T-helper 2 cell treated with Interferon-gamma antibody and Interleukin-4, amounts not matched to agents 100 ng/mL and 5 ng/mL, for 36 hours (primary cell): ENCODE measurements around the gene DPEP2. TPM values are rescaled to one million over a fixed set of nuclear protein-coding genes. Genes with fewer than 3 reads are reported as not detected.

Source experiments
- intact Hi-C: fragments of 100-400 bp; cut with micrococcal nuclease; formaldehyde crosslinking; loops from one replicate; pipeline ENCODE4 v1.15.1; 2023
- total RNA-seq: library from RNA; stranded (reverse); gene quantifications from 2 replicates; pipeline ENCODE4 v1.2.3, GENCODE V29; 2022

The DPEP2 gene
- total RNA-seq, 1 donor from 2014 or later, result 14.8 TPM

DNA sequence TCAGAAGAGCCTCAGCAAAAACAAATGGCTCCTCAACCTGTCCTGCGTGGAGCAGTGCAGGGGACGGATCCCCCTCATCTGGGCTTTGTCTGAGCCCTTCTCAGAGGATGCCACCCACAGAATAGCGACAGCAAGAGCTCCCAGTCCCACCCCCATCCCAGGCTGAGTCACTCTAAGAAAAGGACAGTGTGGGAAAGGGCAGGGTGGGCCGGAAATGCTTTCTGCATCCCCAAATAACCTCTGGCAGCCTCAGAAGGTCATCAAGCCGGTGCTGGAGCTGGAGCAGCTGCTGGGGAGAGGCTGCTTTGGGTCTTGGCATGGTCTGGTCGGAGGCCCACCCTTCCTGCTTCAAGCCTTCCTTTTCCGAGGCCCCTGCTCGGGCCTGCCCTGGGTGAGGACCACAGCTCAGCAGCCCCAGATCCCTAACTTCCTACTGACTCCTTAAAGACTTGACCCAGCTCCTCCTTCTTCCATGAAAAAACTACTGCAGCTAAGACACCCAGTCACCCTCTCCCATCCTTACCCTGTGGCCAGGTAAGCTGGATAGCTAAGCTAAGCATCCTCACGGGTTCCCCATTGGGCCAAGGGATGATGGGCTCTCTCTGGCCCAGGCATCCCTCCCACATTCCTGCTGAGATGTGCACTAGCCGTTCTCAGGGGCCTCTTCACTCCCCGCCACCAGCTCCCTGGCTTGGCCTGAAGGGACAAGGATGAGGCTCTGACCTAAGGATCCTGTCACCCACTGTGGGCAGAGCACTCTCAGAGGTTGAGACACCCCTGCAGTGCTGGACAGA is 39.6 kb downstream of the DPEP2 start:
- intact Hi-C loops, result no loop called here

DNA sequence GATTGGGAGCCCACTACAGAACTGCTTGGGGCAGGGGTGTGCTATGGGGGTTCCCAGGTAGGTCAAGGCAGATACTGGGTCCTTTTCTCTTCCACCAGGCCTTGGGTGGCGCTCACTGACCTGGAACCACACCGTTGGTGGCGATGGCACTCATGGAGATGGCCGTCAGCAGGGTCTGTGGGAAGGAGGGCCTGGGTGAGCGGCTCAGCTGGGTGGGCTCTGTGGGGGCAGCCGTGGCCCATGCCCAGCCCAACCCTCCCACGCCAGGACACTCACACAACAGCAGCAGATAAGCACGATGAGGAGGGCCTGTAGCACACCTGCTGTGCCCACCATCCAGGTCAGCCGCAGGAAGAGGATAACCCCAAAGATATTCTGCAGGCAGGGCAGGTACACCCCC is 41.7 kb downstream of the DPEP2 start:
- intact Hi-C loops, result no loop called here

DNA sequence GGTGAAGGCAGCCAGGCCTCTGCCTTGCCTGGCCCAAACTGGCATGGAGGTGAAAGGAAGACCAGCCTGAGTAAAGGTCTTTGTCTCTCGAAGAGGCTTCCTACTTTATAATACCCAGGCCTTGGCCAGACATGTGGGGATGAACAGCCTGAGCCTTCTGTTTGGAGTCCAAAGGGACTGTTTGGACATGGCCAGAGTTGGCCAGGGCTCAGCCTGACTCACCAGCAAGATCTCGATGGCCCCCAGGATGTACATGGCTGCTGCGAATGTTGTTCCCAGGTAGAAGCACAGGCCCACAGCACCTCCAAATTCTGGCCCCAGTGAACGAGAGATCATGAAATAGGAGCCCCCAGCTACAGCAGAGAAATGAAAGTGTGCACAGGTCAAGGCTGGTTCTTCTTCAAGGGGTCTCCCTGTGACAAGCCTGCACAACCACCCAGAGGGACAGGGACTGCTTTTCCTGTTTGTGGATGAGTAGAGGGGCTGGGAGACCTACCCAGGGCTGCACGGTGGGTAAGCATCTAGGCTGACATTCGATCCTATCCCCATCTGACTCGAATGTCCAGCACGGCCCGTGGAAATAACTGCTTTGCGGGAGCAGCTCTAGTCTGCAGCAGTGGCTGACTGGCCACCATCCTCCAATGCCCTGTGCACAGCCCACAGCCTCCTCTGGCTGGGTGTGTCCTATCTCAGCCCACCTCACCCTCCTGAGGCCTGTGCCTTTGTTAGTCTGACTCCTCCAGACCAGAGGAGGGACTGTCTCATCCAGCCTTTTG is 44.7 kb downstream of the DPEP2 start:
- intact Hi-C loops, result no loop called here

DNA sequence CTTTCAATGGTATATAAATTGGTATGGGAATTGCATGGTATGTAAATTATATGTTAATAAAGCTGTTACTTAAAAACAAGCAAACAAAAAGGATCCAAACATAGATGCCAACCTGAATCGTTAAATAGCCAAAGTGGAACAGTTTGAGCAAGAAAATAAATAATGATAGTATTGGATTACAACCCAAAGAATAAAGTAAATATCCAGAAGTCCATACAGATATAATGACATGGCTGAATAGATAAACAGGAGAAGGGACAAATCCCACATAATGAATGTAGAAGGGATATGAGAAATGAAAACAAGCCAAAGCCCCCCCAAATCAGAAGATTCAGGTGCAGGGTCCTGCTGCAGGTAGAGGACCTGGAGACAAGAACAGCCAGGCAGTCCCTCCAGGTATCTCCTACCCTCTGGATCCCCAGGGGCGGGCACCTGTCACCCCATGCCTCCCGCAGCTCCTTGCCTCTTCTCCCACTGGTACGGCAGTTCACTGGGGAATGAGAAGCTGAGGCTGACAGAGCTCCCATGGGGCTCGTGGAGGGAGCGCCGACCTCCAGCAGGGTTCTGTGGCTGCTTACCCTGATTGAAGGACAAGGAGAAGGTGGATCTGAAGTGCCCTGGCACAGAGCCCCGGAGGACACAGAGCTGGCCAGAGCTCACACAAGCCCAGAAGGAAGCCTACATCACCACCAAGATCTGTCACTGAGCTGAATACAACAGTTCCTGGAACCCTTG is 45.5 kb downstream of the DPEP2 start:
- intact Hi-C loops, result no loop called here

DNA sequence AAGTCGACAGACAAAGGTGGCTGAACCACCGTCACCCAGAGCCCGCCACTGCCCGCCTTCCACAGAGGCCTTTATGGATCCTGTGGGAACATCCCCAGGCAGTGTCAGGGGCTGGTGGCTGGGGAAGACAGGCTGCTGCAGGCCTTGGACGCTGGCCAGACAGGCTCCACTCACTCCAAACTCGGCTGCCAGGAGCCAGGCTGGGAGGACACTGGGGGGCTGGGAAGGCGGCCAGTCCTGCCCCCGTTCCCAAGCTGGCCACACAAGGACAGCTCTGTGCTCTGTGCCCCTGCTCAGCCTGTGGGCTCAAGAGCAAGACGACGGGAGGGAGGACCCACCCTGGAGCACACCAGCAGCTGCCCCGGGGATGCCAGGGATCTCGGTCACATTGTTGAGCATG is 47.8 kb downstream of the DPEP2 start:
- intact Hi-C loops, result no loop called here

DNA sequence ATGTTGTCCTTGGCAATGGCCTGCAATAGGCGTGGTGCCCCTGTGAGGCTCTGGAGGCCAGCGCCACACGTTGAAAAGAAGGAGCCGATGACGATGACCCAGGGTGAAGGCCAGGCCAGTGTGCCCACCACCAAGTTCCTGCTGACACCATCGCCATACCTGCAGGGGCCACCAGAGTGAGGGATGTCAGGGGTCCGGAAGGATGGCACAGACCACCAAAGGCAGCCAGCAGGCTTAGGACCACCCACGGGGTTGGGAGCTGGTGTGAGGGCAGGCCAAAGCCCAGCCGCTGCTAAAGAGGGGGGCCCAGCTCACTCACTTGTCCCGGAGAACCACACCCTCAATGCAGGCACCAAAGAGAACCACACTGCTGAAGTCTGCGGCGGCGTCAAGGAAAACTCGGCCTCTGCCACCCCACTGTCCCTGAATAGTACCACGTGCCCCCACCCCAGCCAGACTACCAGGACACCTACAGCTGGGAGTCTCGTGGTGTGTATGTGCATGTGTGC is 48.9 kb downstream of the DPEP2 start:
- intact Hi-C loops, result no loop called here

DNA sequence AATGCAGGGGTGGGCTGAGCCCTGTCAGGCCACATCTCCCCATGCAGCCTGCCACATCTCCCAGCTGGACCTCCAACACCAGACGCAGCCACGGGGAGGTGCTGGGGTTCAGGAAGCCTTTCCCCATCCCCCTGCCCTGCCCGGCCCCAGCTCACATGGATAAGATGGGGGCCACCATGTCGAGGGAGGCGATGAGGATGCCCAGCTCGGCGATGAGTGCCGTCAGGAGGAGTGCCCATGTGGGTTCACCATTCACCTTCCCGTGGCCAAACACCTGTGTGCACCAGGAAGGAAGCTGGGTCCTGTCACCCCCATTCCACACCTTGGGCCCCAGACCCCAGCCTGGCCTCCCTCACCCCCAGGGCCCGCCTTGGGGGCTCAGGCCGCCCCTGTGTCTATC is 49.6 kb downstream of the DPEP2 start:
- intact Hi-C loops, result no loop called here

DNA sequence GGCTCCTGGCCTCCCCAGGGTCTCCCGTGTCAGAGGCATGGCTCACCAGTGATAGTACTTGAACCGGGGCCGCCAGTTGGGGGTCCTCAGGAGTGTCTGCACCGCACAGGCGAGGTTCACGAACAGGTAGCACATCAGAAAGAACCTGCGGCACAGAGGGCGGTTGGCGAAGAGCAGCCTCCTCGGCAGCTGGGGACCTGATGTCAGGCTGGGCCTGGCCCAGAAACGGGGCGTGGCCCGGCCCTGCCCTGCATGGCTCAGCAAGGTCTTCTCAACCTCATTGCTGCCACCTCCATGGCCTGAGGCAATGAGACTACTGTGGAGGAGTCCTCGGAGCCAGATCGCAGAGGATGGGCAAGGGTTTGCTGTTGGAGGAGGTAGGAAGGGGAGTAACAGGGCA is 51.3 kb downstream of the DPEP2 start:
- intact Hi-C loops, result no loop called here

DNA sequence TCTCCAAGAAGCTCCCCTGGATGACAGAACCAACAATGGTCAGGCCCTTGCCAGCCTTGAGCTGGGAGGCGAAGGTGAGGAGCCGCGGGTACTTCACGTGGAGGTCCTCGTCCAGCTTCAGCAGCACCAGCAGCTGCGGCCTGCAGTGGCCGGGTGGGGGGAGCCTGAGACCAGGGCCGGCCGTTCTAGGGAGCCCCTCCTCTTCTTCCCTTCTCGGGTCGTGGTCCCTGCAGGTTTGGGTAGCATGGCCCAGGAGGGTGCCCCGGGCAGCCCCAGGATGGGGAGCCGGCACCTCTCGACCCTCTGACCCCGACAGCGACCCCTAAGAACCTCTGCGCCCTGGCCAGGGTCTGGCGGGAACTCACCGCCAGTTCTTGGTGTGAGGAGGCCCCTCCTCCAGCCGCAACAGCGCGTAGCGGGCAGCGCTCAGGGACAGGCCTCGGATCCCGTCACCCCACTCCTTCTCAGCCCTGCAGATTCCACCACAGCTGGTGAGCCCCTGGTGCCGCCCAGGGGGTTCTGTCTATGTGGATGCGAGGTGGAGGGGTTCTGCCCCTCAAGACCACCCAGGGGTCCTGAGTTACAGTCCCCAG is 52.2 kb downstream of the DPEP2 start:
- intact Hi-C loops, result no loop called here

DNA sequence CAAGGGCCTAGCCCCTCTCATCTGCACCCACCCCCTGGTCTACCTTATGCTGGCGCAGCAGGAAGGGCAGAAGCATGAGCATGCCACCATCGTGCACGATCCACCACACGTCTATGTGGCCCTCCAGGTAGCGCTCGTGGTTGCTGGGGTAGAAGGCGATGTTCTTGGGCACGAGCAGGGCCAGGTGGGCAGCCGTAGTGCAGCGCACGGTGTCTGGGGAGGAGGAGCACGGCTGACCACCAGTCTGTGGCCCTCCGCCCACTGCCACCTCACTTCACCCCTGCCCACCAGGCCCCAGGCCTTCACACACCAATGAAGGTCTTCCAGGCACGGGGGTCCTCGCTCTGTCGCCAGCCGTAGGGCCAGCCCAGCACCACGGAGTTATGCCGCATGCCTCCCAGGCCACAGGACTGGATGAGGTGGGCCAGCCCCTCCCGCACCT is 53.1 kb downstream of the DPEP2 start:
- intact Hi-C loops, result no loop called here

DNA sequence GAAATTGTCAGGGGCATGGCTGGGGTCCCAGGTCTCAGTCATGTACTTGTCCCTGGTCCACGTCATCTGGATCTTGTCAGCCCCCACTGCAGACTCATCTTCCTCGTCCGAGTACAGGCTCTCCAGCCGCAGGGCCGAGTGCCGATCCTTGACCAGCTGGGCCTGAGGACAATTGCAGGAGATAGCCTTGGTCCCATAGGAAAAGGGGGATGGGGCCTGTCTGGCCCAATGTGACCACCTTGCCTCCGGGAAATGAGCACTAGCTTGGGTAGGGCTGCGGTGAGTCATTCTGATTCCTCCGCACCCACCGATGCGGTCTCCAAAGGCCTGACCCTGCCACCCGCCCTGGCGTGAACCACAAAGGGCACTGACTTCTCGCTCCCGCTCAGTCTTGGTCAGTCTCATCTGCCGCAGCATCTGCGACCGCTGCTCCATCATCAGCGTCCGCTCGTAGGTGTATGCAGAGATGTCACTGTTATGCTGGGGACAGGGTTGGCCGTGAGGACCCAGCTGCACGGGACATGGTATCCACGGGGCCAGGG is 53.8 kb downstream of the DPEP2 start:
- intact Hi-C loops, result no loop called here

DNA sequence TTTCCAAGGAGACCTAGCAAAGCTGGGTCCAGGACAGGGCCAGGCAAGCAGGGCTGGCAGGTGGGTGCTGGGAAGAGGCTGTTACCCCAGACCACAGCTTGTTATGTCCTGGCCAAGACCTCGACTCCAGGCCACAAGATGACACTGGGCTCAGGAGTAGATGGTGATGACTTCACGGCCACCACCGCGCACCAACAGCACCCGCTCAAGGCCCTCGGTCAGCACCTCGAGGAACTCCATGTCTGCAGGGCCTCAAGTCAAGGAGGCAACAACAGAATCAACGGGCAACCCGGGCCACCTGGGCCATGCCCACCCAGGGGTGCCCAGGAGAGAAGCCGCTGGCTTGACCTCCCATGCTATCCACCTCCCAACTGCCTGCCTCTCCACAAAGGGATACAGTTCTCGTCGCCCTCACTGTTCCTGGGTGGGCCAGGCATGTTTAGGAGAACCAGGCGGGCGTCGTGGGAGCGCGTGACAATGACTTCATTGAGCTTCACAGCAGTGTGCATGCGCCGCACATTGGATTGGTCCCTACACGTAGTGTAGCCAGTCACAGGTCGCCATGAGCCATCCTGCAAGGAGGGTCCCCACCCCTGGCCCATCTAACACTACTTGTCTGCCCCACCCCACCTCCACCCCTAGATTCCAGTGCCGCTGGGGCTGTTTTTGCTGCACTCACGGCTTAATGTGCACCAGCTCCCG is 54.4 kb downstream of the DPEP2 start:
- intact Hi-C loops, result no loop called here

DNA sequence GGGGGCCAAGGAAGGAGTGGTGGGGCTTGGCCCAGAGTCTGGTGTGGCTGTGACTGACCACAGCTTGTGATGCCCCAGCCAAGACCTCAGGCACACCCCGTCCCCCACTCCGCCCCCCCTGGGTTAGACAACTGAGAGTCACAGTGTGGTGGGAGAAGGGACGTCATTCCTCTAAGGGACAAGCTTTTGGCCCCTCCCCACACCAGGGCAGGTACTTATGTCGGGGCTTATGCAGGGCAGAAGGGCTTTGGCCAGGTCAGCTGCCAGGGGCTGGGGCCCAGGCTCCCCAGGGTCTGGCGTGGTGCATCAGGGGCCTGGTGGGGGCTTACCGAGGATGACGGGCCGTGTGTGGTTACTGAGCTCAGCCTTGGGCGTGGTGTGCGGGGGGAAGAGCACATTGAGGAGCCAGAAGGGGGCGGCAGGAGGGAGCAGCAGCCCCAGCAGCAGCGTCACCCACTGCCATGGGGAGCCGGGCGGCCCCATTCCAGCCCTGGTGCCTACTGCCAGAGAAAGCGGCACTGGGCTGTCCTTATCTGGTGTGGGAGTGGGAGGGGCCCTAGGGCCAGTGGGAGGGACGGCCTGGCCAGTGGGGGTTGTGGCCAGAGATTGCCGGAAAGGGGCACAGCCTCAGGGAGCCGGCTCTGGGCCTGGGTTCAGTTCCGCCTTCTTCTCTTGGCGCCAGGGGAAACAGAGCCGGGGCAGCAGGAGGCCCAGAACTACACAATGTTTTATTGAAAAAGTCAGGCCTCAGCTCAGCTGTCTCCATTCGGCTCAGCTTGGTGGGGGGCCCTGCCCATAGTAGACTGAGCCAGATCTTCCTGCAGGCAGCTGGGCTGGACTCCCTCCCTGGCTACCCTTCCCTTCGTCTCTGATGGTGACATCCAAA is 55.4 kb downstream of the DPEP2 start, which contains the start of gene LCAT:
Gene LCAT, minus strand, starts transcription at position 502 of the 886 bp plus-strand sequence. Its CDS starts 19 bp downstream, at position 483.
- intact Hi-C loops, result no loop called here

DNA sequence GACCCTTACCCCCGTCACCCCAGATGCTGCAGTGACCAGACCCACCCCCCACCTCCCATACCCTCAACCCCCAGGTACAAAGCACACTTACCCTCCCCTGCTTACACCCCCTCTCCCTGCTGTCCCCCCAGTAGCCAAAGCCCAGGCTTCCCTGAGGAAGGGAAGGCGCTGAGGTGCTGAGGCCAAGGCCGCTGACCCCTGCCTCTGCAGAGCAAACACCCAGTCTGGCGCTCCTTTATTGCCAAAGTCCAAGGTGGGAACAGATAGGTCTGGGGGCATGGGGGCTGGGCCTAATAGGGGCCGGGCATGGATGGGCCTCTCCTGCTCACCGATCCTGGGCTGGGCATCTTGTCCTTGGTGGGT is 56.0 kb downstream of the DPEP2 start:
- intact Hi-C loops, result no loop called here

DNA sequence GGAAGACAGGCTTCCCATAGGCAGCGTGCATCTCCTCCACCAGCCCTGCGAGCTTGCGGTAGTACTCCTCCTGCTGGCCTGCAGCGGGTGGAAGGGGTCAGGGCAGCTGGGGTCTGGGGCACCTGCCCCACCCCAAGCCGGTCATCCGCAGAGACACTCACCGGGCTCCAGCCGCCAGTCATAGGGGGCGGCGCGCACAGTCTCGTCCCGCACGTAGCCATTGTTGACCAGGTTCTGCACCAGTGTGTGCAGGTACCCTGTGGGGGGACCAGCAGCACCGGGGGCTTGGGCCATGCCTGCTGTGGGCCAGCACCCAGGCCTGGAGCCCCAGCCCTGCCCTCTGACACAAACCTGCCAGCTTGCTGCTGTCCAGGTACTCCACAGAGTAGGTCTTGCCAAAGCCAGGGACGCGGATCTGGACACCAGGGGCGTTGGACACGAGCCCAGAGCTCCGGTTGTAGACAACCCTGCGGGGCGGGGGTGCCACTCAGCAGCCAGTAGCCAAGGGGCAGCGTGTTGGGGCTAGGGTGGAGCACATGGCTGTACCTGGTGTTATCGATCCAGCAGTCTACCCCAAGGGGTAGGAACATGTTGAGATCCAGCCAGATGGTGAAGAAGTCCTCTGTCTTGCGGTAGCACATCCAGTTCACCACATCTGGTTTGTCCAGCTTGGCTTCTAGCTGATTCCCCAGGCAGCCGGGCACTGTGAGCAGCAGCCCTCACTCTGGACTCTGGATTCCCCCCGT is 56.6 kb downstream of the DPEP2 start:
- intact Hi-C loops, result no loop called here

DNA sequence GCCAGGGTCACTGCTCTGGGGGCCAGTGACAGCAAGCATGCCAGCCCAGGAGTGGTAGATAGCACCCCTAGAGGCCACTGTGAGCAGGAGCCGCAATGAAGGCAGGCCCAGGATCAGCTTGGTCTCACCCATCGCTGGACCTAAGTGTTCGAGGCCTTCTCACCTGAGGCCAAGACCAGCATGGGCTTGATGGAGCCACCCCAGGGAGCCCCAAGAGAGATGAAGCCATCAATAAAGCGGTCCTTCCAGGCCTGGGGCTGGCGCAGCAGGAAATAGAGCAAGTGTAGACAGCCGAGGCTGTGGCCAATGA is 57.1 kb downstream of the DPEP2 start:
- intact Hi-C loops, result no loop called here

DNA sequence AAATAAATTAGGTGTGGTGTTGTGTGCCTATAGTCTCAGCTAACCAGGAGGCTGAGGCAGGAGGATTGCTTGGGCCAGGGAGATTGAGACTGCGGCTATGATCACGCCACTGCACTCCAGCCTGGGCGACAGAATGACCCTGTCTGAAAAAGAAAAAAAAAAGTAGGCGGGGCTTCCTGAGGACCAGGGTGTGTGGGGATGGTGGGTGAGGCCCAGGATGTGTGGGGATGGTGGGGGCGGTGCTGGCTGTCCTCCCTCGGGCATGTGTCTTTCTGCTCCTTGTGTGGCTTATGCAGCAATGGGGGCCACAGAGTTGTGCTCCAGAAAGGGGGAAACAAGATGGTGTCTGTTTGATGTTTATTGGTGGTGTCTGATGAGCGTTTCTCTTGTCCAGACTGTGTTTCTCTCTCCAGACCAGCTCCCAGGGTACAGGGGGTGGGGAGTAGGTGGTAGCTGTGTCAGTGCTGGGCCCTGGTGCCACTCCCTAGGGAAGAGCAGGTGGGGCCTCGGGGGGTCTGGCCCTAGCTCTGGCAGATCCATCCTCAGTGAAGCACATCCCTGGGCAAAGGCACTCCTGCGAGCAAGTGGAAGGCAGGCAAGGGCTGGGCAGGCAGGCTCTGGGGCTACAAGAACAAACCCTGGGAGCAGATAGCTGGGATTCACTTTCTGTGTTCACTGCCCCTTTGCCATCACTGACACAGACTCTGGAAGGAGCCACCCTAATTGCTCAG is 57.6 kb downstream of the DPEP2 start:
- intact Hi-C loops, result no loop called here

DNA sequence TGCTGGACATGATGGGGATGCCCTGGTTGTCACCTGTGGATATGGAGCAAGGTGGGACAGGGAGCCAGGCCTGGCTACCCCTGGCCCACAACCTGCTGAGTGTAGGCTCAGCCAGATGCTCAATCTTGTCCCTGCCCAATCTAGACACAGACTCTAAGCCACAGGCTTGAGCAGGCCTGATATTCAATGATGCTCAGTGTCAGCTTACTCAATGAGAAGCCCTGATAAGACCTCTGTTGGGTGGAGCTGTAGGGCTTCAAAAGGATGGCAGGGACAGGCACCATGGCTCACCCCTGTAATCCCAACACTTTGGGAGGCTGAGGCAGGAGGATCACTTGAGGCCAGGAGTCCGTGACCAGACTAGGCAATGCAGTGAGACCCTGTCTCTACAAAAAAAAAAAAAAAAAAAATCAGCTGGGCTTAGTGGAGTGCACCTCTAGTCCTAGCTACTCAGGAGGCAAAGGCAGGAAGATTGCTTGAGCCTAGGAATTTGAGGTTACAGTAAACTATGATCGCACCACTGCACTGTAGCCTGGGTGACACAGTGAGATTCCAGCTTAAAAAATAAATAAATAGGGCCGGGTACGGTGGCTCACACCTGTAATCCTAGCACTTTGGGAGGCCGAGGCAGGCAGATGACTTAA is 58.7 kb downstream of the DPEP2 start:
- intact Hi-C loops, result no loop called here
